ENCODE data around the gene GAS7.

GAS7 gene

DNA sequence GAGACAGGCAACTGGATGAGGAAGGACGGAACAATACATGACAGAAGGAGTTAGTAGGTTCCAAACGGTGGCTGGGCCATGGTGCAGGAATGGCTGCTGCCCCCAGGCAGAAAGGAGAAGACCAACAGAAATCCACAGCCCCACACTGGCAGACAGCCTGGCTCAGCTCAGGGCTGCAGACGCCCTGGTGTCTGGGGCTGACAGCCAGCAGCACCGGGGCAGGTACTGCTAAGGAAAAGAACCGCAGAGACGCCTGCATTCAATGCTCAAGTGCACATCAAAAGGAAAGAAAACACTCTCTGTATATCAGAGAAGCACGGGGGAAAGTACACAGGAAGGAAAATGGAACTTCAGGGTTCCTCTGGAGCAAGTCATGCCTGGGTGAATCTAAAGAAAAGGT, 53.4 kb downstream of the GAS7 start:
- H3K4me3 ChIP-seq (ENCODE audit: low read depth, low read length), result no peak overlapping the region
- TF ChIP-seq, protein P1, sequence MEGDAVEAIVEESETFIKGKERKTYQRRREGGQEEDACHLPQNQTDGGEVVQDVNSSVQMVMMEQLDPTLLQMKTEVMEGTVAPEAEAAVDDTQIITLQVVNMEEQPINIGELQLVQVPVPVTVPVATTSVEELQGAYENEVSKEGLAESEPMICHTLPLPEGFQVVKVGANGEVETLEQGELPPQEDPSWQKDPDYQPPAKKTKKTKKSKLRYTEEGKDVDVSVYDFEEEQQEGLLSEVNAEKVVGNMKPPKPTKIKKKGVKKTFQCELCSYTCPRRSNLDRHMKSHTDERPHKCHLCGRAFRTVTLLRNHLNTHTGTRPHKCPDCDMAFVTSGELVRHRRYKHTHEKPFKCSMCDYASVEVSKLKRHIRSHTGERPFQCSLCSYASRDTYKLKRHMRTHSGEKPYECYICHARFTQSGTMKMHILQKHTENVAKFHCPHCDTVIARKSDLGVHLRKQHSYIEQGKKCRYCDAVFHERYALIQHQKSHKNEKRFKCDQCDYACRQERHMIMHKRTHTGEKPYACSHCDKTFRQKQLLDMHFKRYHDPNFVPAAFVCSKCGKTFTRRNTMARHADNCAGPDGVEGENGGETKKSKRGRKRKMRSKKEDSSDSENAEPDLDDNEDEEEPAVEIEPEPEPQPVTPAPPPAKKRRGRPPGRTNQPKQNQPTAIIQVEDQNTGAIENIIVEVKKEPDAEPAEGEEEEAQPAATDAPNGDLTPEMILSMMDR (IDR thresholded peaks at IDR 0.05; ENCODE audit: low read depth, low read length), result no peak

DNA sequence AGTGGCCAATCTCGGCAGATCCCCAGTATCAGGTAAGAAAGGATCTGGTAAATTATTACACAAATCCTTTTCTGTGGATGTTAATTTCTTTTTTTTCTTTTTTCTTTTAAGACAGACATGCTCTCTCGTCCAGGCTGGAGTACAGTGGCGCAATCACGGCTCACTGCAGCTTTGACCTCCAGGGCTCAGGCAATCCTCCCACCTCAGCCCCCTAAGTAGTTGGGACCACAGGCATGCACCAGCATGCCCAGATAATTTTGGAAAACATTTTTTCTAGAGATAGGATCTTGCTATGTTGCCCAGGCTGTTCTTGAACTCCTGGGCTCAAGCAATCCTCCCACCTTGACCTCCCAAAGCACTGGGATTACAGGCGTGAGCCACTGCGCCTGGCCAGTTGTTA, 54.0 kb downstream of the GAS7 start:
- TF ChIP-seq, protein P1 (IDR thresholded peaks at IDR 0.05; ENCODE audit: low read depth, low read length), result no peak
- H3K4me3 ChIP-seq (ENCODE audit: low read depth, low read length), result no peak overlapping the region

DNA sequence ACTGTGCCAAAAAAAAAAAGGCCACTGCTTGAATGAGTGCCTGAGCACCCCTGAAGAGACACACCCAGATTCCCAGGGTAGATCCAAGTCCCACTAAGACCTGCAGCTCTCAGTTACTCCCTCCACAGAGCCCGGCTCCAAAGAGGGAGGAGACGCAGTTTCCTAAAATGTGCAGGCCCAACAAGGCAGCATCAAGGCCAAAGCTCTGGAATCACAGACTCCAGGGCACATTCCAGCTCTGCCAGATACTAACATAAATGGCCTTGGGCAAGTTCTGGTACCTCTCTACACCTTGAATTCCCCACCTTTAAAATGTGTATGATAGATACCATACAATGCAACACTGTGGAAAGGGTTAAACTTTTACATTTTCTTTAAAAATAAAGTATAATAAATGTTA, 57.0 kb downstream of the GAS7 start:
- no peak overlapping the region for H3K4me3 ChIP-seq (ENCODE audit: low read depth, low read length)
- TF ChIP-seq, protein P1 (IDR thresholded peaks at IDR 0.05; ENCODE audit: low read depth, low read length), result no peak

DNA sequence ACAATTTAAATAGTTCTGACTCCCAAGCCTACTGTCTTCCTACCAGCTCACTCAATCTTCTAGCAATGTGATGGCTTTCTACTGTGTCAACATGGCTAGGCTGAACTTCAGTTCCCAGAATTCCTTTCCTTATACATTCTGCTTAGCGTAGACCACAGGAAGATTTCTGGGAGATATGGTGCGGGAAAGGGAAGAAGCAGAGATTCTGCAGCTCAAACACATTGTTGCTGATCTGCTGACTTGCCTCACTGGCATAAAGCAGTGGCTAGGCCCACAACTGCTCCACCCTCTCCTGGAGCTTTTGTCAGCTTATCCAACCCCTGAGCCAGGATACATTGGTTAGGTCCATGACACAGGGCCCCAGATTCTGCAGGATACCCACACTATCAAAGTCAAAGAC, 58.8 kb downstream of the GAS7 start:
- TF ChIP-seq, protein P1 (IDR thresholded peaks at IDR 0.05; ENCODE audit: low read depth, low read length), result no peak
- no peak overlapping the region for H3K4me3 ChIP-seq (ENCODE audit: low read depth, low read length)

DNA sequence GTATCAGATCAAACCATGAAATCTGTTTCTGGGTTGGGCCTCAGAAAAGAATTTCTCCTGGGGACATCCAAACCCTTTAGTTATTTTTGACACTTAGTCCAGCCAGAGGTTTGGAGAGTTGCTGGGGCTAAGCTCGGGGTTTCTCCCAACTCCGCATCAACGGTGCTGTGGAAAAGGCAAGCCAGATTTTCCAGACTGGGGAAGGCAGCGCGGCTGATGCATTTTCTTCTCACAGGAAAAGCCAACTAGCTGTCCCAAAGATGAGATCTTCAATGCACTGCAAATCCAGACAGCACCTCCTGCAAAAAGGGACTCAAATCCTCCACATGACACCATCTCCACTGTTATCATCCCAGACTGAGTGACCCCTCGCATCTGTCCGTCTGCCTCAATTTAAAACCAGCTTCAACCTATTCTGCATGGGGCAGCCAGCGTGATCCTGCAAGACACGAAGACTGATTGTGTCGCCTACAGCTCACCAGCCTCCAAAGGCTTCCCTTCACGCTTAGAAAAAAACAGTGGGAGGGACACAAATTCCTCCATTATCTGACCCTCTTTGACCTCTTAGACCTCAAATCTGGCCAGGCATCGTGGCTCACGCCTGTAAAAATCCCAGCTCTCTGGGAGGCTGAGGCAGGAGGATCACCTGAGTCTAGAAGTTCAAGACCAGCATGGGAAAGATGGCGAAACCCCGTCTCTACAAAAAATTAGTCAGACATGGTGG, 62.0 kb downstream of the GAS7 start:
- TF ChIP-seq, protein P1 (IDR thresholded peaks at IDR 0.05; ENCODE audit: low read depth, low read length), result no peak
- H3K4me3 ChIP-seq (ENCODE audit: low read depth, low read length), result no peak overlapping the region

DNA sequence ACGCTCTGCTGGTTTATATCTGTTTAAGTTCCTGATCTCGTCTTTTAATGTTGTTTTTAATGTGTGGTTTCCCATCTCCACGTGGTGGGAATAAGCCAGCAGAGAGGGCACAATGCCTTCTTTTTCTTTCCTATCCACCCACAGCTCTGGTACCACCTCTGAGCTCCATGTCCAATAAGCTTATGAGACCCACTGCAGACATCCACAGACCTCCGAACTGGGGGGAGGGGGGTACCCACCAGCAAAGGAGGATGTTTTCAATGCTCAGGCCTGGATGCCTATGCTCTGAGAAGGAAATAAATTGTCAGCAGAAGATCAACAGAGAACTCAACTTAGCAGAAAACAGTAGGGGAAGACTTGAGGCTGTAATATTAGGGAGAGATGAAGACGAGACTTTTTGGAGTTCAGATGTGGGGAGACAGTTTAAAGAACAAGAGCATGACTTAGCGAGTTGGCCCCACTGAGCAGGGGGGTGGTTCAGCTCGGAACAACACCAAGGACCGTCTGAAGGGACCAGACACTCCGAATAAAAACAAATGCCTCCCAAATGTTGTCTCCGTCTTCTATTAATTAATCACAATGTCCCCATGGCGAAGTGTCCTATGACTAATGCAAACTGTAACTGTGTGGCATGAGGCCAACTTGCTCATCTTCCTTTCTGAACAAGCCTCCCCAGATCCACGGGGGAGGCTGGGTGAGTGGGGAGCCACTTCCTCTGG, 62.7 kb downstream of the GAS7 start:
- TF ChIP-seq, protein P1 (IDR thresholded peaks at IDR 0.05; ENCODE audit: low read depth, low read length), result no peak
- no peak overlapping the region for H3K4me3 ChIP-seq (ENCODE audit: low read depth, low read length)

DNA sequence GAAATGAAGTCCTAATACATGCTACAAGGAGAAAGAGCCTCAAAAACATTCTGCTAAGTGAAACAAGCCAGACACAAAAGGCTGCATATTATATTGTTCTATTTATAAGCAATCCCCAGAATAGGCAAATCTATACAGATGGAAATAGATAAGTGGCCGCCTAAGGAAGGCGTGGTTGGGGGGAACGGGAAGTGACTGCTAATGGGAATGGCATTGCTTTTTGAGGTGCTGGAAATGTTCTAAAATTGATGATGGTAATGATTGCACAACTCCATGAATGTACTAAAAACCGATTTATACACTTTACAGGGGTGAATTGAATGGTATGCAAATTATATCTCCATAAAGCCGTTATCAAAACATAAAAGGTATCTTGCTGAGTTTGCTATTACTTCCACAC, 67.7 kb downstream of the GAS7 start:
- TF ChIP-seq, protein P1 (IDR thresholded peaks at IDR 0.05; ENCODE audit: low read depth, low read length), result no peak
- no peak overlapping the region for H3K4me3 ChIP-seq (ENCODE audit: low read depth, low read length)
